NK-92 treated with Interleukin-12 subunit alpha and Interleukin-12 subunit beta, amount 100 ng/mL, for 24 hours (cell line): ENCODE results near the gene METTL26.

Experiments used
- DNase-seq: peaks from one replicate; lab custom pipeline; 2025; lab: John Stamatoyannopoulos, UW

The METTL26 gene

DNA sequence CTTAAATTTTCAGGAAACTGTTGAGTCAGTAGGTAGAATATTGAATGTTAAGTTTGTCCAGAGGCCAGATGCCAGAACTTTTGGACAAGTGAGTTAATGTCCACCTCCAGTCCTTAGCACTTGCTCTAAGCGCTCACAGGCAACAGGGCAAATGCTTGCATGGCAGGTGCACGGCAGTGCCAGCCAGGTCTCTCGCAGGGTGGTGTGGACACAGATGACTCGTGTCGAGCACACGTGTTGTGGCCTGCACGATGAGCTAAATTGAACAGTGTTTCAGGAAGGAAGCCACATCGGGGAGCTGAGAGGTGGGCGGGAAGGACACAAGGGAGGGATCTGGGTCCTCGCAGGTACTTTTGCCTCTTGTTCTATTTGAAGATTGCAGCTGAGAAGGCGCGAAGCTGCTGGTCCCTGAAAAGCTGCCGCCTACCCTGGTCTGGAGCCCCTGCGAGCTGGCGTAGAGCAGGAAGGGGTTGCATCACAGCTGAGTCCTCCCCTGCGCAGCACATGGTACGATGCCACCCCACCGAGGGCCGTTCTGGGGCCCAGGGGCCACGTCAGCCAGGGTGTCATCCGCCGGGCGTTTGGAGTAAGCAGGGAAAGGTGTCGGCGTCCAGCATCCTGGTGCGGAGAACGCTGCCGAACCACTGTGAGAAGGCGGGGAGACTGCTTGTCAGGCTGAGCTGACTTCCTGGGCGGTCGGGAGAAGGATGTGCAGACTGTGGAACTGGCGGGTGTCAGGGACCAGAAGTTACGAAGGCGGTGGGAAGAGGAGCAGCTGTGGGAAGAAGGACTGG lies 40.0 kb downstream of the METTL26 start:
- DNase-seq = no peak

DNA sequence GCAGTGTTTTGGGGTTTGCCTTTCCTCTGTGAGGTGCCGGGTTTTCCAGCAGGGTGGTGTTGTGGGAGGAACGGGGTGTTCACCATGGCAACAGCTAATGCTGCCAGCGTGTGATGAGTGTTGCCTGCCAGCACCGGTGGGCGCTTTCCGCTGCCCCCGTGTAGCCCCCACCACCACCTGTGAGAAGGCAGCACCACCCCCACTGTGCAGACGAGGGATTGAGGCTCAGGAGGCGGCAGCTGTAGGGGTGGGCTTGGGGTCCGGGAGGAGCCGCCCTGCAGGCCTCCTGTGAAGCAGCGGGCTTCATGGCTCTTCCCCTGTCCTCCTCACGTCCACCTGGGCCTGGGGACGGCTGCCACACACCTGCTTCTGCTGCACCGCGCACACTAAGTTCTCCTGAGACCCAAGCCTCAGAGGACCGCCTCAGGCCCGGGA lies 41.0 kb downstream of the METTL26 start:
- DNase-seq = no peak

DNA sequence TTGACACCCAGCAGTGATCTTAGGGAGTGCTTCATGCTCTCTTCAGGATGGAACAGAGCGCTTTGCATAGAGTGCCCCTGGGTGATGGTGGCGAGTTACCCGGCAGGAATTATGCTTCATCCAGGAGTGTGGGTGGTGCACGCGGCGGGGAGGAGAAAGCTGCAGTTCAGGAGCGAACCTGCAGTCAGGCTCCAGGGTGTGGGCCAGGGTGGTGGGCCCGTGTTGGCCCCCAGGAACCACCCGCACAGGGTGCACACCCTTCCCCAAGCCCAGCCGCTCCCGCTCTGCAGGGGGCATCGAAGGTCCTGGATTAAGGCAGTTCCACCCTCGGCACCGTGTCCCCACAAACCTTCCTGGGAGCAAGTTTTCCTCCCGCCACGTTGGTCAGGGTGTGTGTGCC lies 42.3 kb downstream of the METTL26 start:
- no peak for DNase-seq

DNA sequence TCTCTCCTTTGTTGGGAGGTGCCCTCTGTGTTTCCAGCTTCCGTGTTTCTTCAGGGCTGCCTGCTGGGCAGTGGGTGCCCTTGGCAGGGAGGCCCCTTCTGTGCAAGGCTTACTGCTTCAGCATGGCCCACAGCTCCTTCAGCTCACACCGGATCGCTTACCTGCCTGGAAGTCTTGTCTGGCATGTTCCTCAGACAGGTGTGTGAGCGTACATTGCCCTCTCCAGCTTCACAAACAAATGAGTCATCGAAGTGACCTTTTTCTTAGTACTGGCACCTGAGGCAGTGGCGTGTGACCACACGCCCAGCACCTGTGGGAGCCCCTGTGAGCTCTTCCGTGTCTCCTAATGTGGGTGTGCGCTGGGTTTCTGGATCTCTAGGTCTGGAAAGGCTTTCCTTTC lies 42.7 kb downstream of the METTL26 start:
- DNase-seq = no peak

DNA sequence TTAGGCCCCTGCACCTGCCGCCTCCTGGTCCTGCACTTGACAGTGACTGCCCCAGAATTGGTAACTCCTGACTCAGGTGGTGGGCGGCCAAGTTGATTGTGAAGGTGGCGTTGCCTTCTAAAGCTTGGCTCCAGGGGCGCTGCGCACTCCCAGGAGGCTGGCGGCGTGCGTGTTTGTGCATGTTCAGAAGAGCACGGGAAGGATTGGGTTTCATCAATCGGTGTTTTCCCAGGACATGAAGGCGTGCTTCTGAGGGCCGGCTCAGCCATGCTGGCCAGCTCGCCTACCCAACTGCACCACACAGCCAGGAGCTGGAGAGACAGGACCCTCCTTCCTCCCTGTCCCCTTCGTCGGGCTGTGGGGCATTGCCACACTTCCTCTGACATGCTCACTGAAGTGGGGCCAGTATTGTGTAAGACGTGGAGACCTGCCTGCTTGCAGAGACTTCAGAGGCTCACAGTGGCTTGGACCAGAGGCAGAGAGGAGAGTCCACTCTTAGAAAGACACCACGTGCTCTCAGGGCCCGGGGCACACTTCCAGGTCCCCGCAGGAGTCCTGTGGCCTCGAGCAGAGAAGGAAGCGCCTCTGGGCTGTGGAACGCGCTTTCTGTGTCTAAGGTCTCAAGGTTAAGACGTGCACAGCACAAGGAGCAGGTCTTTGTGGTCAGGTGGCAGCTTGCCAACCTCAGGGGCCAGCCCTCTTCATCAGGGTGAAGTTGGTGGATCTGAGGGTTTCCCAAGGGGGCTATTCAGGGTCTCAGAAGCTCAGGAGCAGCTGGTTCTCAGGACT lies 43.4 kb downstream of the METTL26 start:
- DNase-seq = peak; percentile 22

DNA sequence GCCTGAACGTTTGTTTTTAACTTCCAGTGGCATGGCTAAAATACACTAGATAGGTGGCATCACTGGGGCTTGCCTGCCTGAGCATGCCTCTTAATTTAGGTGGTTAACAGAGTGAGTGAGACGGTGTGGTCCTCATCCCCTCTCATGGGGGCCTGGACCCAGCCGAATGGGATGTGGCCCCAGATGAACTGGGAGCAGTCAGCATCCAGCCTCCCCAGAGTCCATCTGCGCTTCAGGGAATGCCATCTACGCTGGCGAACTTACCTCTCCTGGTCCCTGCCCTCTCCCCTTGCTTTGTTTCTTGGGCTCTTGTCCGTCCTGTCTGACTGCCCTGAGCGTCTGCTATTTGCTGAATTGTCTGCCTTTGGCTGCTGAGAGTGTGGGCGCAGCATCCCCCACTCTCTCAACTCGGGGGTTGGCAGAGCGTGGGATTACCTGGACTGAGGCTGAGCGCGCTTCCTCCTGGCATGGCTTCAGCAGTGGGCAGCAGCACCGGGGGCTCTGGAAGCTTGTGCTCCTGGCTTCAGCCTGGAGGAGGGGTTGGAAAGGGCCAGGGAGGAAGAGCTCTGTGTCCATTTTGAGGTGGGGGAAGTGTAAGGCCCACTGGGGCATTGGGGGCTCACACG lies 44.1 kb downstream of the METTL26 start:
- no peak for DNase-seq

DNA sequence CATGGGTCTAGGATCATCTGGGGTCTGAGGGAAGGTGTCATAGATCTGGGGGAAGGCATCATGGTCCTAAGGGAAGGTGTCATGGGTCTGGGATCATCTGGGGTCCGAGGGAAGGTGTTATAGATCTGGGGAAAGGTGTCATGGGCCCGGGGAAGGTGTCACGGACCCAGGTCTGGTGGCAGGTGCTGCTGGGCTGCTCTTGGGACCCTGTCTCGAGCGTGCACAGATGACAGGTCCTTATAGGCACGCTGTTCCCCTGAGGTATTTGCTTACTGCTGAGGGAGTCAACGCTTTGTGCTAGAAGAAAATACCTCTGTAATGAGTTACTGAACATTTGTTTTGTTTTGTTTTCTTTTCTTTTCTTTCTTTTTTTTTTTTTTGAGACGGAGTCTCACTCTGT lies 44.9 kb downstream of the METTL26 start:
- no peak for DNase-seq

DNA sequence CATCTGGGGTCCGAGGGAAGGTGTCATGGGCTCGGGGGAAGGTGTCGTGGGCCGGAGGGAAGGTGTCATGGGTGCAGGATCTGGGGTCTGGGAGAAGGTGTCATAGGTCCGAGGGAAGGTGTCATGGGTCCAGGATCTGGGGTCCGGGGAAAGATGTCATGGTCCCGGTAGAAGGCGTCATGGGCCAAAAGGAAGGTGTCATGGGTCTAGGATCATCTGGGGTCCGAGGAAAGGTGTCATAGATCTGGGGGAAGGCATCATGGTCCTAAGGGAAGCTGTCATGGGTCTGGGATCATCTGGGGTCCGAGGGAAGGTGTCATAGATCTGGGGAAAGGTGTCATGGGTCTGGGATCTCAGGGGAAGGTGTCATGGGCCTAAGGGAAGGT lies 45.3 kb downstream of the METTL26 start:
- no peak for DNase-seq

DNA sequence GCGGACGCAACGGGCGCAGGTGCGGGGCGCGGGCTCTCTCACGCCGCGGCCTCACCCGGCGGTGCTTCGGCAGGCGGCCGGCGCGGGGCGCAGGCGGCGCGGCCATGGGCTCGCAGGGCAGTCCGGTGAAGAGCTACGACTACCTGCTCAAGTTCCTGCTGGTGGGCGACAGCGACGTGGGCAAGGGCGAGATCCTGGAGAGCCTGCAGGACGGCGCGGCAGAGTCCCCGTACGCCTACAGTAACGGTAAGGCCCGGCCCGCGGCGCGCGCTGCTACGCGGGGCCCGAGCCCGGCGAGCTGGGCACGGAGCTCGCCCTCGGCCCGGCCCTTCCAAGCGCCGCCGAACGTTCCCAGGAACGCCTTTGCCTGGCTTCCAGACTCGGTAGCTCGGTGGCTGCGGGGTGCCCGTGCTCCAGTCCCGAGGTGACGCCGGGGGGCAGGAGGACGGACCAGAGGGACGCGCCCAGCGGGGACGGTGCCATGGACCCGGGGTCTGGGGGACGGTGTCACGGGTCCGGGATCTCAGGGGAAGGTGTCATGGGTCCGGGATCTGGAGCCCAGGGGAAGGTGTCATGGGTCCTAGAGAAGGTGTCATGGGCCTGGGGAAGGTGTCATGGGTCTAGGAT lies 45.8 kb downstream of the METTL26 start:
- DNase-seq = no peak

DNA sequence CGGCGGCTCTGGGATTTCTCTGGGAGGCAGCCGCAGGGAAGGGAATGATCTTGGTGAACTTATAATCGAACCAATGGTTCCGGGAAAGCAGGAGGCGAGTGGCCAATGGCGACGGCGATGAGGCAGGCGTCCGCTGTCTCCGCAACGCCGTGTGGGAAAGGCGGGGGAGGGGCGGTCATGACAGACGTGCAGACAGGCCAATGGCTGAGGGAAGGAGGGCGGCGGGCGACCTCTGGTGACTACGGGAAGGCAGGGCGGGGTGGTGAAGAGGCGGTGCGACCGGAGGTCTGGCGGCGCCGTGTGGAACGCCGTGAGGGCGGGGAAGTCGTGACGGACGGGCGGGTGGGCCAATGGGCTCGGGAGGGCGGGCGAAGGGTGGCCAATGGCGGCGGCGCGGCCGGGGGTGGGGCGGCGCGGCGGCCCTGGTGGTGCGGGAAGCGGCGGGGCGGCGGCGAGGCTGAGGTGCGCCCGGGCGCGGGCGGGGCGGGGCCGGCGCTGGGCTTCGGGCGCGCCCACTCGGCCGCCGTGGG lies 46.4 kb downstream of the METTL26 start, which contains the start of gene RAB40C:
Gene RAB40C (plus strand): TSS at position 409 of the 530 bp plus-strand sequence. CDS start 226 bp downstream, outside the sequence.
- DNase-seq = peak; percentile 99

DNA sequence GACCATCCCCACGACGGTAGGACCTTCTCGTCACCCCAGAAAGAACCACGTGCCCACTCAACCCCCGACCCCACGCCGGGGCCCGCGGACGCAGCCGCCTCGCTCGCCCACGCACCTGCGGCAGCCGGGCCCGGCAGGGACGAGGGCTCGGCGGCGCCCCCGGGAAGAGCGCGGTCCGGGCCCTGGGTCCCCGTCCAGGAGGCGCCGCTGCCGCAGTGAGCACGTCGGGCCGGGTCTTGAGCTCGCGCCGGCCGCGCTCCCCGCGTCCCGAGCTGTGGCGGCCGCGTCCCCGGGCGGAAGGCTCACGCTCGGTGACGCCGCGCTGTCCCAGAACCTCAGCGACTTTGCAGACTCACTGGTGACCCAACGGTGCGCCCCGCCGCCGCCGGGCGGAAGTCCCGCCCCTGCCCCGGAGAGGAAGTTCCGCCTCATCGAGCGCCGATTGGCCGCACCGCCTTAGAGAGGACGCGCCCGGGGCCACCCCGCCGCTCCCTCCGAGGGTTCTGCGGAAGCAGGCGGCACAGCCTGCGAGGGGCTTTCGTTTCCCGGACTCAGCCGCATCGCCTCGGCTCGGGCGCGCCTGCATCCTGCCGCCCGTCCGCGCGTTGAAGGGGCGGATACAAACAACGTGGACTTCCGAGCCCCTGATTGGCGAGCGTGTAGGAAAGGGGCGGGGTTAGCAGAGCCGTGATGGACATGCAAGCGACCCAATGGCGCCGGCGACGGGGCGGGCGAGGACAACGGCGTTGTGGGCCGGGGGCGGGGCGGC lies 47.0 kb downstream of the METTL26 start:
- DNase-seq = peak; percentile 95

DNA sequence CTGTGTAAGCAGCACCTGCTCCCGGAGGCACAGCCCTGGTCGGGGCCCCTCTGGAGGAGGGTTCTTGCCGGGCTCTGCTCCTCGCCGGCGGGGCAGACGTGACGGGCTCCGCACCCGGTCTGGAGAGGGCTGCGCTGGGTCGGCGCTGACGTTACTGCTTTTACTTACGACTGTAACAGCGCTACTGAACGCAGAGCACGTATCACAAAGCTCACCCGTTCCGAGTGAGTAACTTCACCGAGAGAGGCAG lies 47.5 kb downstream of the METTL26 start:
- DNase-seq = no peak

DNA sequence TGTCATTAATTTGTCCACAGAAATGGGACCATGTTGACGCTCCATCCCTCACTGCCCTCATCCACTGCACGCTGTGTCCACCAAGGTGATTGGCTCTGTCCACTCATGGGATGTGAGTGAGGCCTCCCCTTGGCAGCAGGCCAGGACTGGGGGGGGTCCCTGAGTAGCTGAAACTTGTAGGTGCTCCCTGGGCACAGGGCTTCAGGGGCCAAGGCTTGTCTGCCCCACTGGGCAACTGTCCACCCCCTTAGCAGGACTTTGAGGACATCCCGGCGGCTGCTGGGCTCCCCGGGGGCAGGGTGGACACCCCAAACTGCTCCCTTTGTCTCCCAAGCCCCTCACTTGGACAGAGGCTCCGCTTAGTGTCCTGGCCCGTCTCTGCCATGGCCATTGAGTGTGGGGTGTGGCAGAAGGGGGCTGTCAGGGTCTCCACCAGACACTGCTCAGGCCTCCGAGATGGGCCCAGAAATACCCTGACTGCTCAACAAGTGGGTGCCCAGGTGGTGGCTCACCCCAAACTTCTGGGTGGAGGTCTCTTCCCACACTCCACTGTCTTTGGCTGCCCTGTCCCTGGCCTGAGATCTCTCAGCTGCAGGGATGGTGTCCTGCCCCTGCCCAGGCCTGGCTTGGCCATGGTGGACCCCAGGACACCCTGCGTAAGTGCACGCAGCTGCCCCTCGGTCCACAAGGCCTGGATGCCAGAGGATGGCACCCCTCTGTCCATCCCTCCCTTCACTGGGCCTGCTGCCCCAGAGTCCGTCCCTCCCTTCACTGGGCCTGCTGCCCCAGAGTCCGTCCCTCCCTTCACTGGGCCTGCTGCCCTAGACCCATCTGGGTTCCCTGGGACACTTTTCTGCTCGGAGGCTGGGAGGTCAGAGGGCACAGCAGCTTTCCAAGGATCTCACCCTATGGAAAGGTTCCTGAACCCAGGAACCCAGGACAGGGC lies 49.2 kb downstream of the METTL26 start:
- DNase-seq = no peak

DNA sequence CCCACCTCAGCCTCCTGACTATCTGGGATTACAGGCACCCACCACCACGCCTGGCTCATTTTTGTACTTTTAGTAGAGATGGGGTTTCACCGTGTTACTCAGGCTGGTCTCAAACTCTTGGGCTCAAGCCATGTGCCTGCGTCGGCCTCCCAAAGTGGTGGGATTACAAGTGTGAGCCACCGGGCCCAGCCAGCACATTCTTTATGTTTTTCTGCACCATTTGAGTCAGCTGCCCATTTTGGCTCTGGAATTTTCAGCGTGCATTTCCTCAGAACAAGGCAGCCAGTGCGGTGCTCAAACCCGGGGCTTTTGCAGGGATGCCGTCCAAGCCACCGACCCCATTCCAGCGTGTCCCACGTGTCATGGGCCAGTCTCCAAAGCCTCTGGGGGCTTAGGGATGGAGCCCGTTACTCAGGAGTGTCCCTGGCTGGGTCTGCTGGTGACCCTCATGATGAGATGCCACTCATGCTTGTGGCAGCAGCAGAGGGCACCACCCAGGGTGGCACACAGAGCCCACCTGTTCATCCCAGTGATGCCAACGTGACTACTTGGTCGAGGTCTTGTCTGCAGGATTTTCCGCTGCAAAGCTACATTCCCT lies 50.0 kb downstream of the METTL26 start:
- no peak for DNase-seq

DNA sequence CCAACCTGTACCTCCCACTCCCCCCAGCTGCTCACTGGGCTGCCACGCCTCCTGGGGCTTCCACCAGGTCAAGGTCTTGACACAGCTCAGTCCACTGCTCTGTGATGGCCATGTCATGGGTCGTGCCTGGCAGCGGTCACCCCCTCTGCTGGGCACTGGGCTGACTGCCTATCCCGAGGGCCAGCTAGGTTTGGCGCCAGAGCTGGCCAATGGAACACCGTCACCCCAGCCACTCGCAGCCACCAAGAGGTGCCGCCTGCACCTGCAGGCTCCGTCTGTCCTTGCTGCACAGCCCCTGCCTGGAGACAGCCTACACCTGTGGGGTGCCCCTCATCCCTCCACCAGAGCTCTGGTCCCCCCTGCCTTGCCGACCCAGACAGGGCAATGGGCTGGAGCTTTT lies 50.8 kb downstream of the METTL26 start:
- DNase-seq = no peak
